GM19351 (cell line): Measurements from ENCODE around the gene PANK4.

Experiments
- ATAC-seq: cut with Tn5 transposase; IDR thresholded peaks from one replicate; pipeline ENCODE4 v1.9.1; 2021; ENCODE audit warnings: mild to moderate bottlenecking, moderate library complexity; ENCODE audit not compliant: unreplicated experiment

PANK4 gene

DNA sequence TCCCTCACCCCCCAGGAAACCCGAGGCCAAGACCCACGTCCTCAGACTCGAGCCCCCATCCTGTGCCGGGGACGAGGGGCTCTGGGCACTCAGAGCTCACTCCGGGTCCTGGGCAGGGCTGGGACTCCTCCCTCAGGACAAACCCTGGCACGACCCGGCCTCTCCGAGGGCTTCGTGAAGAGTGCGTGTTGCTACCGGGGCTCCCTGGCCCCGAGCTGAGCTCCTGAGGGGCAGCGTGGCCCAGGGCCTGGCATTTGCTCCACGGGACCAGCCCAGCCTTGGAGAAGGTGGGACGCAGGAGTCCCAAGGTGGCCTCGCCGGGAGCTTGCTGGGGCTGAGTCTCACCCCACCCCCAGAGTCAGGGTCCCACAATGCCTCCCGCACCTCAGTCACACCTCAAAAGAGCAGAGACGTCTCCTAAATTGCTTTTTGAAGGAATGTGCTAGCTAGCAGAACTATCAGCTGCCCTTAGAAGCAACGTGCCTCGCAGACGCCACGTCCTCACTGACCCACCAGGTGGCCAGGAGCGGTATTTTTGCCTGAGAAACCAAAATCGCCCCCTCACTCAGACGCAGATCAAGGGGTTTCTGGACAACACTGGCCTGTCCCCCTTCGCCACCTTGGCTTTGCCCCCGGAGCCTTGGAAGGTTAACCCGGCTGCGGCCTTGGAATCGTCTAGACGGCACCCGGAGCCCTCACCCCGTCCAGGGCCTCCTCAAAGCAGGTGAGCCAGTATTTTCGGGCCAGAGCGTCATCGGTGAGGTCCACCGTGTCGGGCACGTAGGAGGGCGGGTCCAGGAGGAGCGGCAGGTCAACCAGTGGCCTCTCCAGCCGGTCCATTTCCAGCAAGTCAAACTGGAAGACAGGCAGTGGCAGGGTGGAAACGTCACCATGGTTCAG lies 11.3 kb downstream of the PANK4 start:
- no peak for ATAC-seq

DNA sequence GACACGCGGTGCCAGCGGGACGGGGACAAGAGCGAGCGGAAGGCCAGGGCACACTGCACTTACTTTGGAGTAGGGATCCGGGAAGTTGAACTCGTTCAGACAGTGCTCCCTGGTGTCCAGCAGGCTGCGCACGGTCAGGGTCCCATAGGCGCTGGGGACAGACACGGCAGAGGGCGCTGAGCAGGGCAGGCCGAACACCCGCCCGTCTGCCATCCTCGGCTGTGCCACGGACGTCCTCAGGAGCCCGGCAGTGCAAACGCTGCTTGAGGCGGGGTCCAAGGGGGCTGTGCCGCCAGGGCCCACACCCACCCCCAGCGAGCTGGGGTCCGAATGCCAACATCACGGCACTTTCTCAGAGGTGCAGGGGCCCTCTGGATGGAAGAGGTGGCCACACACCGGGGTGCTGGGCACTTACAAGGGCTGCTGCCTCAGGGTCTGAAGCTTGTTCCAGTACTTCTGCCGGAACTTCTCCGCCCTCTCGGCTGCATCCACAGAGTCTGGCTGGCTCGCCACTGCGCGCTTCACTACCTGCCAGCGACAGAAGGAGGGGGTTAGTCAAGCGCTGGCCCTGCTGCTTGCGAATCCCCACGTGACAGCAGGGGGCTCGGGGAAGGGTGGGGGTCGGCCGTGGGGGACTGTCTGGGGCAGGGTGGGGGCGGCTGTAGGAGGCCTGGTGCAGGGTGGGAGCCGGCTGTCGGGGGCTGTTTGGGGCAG lies 12.3 kb downstream of the PANK4 start:
- no peak for ATAC-seq

DNA sequence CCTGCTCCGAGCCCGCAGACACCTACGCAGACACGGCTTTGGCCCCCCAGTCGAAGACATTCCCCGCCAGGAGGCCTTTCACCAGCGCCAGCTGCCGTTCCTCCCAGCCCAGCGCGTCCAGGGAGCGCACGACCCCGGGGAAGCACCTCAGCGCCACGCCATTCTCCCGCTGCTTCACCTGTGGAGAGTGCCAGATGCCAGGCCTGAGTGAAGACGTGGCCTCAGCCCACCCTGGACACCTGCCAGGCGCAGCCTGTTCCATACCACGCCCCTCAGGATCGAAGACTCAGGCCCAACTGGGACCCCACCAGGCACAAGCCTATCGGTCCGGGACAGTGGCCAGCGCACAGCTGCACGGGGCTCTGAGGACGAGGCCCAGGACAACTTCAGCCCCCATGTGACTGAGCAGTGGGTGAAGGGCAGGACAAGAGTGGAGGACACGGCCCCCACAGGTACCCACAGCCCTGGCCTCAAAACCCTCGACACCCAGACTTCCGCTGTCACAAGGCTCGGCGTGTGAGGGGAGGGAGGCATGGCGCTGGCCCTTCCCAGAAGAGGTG lies 13.5 kb downstream of the PANK4 start:
- ATAC-seq: no peak

DNA sequence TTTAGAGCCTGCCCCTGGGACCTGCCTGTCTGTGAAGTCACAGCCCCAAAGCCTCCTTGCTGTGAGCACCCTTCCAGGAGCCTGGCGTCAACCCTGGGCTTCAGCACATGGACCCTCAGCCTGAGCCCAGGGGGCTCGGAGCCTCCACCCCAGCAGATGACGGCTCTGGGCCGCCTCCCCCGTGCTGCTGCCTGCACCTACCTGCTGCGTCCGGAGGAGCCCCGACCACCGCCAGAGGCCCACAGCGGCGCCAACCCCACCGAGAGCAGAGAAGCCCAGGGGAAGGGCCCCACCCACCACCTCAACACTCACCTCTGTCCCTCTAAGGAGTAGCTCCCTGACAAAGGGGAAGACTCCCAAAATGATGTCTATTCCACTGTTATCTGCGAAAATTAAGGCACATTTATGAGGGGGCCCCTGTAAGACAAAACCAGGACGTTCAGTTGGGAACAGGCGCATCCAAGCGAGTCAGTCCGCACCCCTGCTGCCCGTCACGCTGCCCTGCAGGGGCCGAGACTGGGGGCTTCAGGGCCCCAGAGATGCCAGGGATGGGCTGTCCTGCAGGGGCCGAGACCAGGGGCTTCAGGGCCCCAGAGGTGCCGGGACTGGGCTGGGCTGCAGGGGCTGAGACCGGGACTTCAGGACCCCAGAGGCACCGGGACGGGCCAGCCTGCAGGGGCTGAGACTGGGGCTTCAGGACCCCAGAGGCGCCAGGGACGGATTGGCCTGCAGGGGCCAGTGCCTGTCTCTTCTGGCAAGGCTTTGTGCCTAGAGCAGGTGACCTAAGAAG lies 15.8 kb downstream of the PANK4 start:
- no peak for ATAC-seq

DNA sequence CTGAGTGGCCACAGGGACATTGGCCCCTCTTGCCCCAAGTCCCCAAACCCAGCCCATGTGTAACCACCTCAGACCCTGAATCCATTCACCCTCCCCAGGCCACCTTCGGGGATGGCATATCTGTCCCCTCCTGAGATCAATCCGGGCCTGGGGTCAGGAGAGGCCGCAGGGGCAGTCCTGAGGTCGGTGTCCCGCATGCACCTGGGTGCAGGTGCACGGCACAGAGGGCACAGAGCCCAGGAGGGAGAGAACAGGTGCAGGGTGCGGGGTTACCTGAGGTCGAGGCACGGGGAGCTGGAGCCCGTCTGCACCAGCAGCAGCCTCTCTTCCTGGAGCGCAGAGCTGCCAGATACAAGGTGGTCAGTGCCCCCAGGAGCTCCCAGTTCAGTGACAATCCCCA lies 16.8 kb downstream of the PANK4 start:
- ATAC-seq: no peak

DNA sequence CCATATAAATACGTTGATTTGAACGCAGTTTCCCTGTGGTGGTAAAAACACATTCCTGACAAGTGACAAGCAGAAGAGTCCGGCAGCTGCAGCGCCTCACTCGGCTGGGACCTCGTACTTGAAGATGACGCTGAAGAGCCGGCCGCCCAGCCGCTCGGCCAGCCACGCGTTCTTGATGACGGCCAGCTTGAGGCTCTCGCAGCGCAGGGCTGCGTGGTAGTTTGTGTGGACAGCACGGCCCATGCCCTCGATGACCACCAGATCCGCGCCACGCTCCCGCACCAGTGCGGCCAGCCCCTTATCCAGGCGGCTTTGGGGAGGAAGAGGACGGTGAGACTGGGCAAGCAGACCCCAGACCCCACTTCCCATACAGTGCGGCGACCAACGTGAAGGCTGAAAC lies 17.6 kb downstream of the PANK4 start:
- ATAC-seq: no peak

DNA sequence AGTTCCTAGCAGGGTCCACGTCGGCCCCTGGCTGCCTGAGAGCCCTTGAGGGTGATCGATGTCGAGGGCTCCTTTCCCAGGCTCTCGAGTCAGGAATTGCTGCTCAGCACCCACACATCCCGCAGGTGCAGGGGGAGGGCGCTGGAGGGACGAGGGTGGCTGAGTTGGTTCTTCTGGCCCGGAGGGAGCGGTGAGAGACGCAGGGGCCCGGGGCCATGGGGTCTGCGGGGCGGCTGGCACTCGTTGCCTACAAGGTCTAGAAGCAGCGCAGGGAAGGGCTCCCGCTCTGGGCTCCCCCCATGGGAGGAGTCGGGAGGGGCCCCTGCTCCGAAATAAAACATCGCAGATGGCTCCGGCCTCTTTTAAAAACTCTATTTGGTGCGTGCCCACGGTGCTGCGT lies 18.2 kb downstream of the PANK4 start:
- ATAC-seq: no peak

DNA sequence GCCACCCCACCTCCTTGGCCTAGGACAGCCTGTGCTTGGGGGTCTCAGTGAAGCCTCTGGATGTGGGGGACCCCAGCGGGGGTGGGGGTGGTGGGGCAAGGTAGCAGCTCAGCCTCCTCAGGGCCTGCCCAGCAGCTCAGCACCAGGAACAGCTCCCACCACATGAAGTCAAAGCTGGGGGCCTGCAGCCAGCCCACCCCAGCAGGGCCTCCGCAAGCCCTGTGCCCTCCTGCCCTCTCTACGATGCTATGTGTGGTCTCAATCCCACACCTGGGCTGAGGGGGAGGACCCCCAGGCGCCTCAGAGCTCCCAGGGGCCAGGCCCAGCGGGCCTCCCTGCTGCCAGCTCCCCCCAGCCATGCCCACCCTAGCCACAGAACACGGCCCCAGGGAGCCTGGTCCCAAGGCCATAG lies 18.6 kb downstream of the PANK4 start:
- no peak for ATAC-seq

DNA sequence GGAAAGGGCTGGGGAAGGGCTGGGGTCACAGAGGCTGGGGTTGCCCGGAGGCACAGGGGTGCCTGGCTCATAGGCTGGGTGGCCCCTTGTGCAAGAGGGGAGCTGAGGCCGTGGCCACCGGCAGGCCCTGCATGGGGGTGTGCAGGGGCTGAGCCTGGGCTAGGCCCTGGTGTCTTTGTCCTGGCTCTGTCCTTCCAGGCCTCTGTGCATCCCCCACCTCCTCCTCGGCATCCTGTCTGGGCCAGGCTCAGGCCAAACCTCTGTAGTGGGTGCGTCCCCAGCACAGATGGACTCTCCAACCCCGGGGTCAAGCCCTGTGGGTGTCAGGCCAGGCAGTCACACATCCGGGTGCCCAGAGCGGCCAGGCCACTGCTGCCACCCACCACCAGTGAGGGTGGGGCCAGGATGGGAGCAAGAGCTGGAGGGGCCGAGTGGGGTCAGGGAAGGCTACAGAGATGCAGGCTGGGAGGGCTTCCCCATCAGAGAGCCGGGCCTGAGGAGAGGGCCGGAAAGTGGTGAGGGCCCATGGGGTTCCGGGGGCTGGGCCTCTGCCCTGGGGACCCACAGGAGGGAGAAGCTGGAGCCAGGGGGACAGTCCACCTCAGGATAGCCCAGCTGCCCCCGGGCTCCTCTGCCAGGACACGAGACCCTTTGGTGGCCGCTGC lies 19.4 kb downstream of the PANK4 start:
- ATAC-seq: no peak

DNA sequence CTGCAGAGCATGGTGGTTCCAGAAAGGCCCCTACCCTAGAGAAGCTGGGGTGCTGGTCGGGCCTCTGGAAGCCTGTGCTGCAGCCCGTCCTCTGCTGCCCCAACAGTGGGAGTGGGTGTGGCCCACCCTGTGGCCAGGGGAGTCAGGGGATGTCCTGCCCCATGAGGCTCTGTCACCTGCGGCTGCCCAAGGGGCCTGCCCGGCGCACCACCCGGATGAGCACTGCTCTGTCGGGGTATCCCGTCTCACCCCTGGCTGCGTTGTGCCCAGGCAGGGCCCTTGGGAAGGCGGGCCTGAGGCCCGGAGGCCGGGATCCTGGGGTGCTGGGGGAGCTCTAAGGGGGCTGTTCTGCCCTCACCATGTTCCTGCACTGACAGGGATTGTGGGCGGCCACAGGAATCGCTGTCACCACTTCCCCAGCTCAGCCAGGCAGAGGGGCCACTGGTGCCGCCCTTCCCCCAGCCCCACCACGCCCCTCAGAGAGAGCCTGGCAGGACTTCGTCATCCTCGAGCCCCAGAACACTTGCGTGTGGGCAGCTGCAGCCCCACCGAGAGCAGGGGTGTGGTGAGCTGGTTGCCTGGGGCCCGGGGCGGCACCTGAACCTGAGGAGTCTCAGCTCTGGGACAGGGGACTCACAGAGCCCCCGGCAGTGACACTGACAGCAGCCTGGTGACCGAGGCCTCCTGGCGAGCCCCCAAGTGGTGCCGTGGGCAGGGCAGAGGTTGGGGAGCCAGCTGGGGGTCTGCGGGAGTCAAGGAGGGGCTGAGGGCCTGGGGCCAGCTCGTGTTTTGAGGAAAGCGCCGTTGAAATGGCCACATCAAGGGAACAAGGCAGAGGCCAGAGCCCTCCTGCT lies 20.2 kb downstream of the PANK4 start:
- ATAC-seq: no peak

DNA sequence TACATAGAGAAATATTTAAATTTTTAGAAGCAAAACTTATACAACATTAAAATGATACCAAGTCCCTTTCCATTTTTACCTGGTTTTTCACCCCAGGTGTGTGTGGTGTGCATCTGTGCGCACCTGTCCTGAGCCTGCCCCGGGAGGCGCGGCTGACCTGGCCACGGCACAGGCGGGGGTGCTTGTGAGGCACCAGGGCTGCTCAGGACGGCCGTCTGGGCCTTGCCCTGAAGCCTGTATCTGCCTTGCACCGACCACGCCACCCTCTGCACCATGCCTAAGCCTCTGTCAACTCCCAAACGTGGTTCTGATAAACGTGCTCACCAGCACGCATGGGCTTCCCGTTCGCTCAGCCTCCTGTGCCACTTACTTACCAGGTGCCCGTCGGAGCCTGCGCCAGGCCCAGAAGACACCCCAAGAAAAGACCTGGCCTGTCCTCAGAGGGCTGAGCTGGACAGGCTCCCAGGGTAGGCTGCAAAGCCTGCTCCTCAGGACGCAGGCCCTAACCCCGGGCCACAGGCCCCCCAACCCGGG lies 20.9 kb downstream of the PANK4 start:
- ATAC-seq: no peak

DNA sequence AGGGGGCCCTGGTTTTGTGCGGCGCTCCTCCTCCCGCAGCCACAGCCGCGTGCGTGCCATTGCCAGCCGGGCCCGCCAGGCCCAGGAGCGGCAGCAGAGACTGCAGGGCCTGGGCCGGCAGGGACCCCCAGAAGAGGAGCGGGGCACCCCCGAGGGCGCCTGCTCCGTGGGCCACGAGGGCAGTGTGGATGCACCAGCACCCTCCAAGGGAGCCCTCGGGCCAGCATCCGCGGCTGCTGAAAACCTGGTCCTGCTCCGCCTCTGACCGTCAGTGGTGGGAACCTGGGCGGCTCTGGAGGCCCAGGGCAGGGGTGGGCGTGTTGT lies 21.5 kb downstream of the PANK4 start:
- no peak for ATAC-seq

DNA sequence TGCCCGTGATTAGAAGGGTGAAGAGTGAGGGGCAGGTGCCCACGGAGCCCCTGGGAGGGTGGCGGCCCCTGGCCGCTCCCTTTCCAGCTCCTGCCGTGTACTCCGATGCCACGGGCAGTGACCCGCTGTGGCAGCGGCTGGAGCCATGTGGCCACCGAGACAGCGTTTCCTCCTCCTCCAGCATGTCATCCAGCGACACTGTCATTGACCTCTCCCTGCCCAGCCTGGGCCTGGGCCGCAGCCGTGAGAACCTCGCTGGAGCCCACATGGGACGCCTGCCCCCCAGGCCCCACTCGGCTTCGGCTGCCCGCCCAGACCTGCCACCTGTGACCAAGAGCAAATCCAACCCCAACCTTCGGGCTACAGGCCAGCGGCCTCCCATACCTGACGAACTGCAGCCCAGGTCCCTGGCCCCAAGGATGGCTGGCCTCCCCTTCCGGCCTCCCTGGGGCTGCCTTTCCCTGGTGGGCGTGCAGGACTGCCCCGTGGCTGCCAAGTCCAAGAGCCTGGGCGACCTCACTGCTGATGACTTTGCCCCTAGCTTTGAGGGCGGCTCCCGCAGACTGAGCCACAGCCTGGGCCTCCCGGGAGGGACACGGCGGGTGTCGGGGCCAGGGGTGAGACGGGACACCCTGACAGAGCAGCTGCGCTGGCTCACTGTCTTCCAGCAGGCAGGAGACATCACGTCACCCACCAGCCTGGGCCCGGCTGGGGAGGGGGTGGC lies 22.0 kb downstream of the PANK4 start:
- ATAC-seq: no peak

DNA sequence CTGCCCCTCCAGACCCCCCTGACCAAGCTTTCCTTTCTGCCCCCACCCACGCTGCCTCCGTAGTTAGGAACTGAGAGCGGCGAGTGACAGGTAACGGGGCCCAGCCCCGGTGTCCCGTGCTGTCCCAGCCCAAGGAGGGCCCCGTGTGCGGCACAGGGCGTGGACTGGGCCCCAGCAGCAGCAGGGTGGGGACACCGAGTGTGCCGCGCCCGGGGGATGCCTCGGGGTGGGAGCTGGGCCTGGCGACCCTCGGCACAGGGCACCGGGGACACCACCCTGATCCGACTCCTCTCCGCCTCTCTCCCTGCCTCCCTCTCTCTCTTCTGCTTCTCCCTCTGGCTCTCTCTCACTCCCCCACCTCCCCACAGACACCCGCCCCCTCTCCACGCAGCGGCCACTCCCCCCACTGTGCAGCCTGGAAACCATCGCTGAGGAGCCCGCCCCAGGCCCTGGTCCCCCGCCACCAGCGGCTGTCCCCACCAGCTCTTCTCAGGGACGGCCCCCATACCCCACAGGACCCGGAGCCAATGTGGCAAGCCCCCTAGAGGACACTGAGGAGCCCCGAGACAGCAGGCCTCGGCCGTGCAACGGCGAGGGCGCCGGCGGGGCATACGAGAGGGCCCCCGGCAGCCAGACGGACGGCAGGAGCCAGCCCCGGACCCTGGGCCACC lies 22.7 kb downstream of the PANK4 start:
- ATAC-seq: no peak

DNA sequence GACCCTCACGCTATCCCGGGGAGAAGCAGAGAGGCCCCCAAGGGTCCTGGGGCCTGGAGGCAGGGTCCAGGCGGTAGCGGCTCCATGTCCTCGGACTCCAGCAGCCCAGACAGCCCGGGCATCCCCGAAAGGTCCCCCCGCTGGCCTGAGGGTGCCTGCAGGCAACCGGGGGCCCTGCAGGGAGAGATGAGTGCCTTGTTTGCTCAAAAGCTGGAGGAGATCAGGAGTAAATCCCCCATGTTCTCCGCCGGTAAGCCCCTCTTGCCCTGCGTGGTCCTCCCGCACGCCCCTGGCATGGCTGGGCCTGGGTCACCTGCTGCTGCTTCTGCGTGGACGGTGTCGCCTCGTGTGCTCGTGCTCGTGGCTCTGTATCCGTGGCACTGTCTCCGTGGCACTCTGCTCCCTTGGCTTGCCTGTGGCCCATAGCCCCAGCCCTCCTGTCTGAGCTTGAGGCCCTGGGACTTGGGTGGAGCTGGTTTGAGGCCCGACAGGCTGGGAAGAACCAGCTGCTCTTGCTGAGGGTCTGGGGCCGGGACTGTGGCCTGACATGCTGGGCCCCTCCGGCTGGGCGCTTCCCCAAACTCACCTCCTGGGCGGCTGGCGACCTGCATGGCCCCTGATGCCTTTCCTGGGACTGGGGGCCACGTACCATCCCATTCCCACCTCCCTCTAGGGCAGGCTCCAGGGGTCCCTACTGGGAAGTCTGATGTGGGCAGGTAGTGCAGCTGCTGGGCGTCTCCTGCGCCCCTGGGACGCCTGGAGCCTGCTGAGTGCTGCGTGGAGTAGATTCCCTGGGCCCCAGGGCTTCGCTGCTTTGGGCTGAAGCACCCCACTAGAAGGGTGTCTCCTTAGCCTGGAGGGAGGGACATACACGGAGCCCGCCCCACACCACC lies 23.5 kb downstream of the PANK4 start:
- ATAC-seq: no peak

DNA sequence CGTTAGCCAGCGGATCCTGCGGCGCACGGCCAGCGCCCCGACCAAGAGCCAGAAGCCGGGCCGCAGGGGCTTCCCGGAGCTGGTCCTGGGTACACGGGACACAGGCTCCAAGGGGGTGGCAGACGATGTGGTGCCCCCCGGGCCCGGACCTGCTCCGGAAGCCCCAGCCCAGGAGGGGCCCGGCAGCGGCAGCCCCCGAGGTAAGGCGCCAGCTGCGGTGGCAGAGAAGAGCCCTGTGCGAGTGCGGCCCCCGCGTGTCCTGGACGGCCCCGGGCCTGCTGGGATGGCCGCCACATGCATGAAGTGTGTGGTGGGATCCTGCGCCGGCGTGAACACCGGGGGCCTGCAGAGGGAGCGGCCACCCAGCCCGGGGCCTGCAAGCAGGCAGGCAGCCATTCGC lies 24.2 kb downstream of the PANK4 start:
- ATAC-seq: no peak

DNA sequence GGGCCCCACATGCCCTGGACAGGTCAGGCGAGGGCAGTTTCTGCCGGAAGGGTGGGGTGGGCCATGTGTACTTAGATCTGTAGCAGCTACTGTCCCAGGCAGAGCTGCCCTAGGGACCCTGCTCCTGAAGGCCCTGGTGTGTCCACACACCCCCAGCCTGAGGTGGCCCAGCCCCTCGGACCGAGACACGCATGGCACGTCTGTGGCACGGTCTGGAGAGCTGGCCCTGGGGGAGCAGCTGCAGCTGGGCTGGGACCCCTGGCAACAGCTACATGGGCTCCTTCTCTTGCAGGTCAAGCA lies 24.6 kb downstream of the PANK4 start:
- ATAC-seq: no peak
